Stimulated activated CD4-positive, alpha-beta T cell treated with anti-CD3 and anti-CD28 coated beads, Interleukin-4, amount 100 ng/mL, for 24 hours (primary cell): ENCODE results near the gene TULP3.
"Not testable (repeated sequence)": the region's sequence is repeated elsewhere in the genome, so short reads cannot be mapped to it uniquely, and the experiment has no call there.

Source experiments
- DNase-seq: peaks from one replicate; pipeline ENCODE4 v3.0.0-alpha.2; 2020

TULP3 gene

DNA sequence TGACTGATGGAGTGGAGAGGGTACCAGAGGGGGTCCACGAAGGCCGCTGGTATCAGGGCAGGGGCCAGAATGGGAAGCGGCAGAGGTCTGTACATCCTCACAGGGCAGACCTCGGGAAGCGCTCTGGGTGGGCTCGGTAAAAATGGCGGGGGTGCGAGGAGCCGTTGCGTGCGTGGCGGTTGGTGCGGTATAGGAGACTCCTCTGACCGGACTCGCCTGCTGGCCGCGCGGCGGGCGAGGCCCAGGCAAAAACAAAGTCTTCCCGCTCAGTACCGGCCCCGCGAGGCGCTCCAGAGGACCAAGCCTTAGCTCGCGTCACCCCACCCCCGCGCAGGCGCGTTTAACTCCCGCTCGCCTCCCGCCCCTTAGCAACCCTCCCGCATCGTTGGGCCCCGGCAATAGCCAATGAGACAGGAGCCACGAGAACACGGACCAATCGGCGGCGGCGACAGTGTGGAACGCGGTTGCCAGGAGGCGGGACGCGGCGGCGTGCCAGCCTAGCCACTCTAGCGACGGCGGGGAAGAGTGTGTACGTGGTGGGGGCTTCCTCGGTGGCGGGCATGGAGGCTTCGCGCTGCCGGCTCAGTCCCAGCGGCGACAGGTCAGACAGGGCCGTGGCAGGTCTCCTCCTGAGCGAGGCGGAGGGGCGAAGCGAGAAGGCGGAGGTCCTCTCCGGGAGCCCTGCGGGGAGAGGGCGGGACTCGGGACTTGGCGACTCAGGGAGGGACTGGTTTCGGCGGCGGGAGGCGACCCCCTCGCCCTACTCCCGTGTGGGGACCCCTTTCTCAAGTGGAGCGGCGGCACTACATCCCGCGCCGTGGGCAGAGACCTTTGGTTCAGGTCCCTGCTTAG lies at the start of gene TULP3:
TSS of gene TULP3 (plus strand) at position 504 of the 852 bp plus-strand sequence. CDS start at position 561, 57 bp downstream.
- DNase-seq = peak; percentile 99

DNA sequence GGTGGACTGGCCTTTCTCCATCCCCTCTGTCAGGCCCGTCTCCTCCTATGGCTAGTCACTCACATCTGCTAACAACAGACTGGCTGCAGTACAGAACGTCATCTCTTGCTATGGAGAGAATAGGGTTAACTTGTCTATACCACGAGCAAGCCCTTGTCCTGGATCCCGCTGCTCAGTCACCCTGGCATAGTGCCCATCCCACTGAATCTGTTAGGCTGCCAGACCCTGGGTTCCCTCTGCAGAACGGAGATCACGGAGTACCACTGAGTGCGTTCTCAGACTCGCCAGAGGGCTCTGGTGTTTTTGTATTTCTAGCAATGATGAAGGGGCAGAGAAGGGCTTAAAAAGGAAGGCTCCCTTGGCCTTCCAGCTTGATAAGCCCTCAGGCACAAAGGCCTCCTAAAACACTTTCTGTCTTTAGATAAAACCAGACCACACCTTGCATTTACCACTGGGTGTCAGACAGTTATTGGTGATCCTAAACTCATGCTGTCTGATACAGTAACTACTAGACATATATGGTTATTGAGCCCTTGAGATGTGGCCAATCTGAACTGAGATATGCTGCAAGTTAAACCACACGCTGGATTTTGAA lies 49.5 kb upstream of the TULP3 start:
- no peak for DNase-seq

DNA sequence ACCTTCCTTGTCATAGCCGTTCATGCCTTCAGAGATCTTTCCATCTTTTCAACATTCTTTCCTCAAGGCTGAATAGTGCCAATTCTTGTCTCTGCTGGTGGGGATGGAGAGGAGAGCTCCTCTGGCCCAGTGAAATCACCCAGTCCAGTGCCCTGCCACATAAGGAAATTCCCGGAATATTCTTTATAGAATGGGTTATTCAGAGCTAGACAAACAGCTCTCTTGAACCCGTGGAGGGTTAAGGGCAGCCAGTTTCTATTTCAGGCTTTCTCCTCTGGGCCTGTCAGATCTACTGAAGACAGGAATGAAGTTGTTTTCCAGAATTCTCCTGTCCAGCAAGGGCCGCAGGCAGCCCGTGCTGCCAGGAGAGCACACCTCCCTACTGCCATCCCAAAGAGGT lies 47.7 kb upstream of the TULP3 start:
- no peak for DNase-seq

DNA sequence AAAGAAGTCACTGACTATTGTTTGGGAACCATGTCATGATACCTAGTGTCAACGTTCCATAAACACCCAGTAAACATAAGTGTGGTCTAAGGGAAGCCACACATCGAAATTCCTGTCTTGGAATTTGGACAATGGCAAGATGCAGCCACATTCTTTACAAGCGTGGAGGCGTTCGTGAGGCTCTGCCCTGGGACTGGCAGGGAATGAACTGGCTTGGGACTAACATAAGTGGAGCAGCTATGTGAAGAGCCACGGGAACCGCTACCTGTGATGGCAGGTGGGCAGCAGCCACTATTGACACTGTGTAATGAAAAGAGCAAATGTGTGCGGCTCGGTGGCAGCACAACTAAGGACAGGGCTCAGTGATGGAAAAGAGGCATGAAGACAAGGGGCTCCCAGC lies 45.9 kb upstream of the TULP3 start:
- no peak for DNase-seq

DNA sequence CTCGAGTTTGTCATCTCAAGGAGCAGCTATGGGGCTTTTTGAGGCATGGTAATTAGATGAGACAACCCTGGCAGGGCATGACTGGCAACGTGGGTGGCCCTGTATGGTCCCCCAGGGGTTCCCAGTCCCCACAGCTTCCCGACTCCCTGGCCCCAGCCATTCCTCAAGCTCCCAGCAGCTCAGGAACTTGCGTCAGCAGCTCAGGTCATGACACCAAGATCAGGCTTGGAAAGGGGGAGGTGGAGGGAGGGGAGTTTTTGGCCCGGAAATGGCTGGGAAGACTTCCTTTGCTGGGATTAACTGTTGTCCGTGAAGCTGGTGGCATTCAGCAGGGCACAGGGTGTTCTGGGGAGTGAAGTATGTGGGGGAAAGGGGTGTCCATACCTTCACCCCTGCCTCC lies 45.4 kb upstream of the TULP3 start:
- no peak for DNase-seq

DNA sequence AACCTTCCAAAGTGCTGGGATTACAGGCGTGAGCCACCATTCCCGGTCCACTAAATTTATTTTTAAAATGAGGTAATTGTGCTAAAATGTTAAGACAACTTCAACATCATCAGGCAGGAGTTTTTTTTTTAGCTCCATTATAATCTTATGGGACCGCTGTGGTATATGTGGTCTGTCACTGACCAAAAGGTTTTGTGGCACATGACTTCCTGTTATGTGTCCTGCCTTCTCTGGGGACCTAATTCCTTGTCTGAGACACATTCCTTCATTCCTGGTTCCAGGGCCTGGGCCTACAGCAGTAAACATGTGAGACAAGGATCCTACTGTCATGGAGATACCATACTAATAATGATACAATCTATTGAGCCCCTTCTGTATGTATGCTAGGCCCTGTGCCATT lies 38.8 kb upstream of the TULP3 start:
- DNase-seq = no peak

DNA sequence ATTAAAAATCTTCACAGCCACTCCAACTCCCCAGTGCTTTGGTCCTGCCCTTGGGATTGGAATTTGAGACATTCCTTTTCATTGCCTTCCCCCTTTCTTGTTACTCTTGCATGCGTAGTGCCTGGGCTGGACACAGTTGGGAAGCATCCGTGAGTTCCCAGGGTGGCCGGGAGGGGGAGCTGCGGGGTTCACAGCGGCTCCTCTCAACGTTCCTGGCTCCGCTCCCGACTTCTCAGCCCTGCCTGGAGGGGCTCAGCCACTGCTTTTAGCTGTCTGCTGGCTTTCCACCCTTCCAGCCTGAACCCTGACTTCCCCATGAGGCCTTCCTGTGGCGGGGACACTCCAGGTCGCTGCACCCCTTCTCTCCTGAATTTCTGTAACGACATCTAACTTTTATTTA lies 37.1 kb upstream of the TULP3 start:
- peak; percentile 53 for DNase-seq

DNA sequence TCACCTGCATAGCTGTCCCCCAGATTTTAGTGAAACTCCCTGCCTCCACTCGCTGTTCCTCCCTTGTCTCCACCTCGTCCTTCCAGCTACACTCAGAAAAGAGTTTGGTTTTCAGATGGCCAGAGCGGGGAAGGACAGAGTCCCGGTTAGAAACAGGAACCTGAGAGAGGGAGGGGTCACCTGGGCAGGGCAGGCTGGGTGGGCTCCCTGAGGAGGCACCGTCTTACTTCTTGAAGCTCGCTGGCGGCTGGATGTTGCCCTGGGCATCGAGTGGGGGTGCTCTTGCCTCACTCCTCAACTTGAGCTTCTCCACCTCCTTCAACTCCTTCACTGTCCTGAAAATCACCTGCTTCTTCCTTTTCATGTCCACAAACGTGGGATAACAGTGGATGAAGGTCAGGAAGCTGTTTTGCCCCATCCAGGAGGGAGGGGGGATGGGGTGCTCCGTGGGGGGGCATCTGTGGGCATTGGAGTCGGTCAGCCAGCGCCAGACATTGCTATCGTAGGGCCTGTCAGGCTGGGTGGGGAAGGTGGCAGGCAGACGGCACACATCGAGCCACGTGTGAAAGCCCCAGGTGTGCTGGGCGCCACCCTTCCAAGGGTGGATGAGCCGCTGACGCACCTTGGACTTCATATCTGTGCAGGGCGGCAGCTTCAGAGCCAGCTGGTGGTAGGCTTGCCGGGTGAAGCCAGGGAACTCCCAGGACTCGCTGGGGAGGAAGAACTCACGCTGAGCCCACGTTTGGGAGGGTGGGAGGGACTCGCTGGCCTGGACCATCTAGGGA lies 35.8 kb upstream of the TULP3 start:
- no peak for DNase-seq

GRCh38 chr12:2855546-2855945 lies 35.1 kb upstream of the TULP3 start:
- no peak for DNase-seq

DNA sequence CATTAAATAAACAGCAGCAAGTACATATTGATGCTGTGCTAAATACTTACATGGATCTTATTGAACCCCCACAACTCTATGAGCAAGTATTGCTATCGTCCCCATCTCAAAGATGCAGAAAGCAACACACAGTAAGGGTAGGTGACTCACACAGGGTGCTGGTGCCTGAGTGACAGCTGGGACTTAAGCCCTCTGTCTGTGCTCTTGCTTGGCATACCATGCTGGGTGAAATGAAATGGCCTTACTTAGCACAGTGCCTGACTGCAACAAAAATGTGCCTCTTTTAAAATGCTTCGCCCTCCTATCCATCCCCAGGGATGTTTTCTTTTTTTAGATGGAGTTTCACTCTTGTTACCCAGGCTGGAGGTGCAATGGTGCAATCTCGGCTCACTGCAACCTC lies 34.6 kb upstream of the TULP3 start:
- no peak for DNase-seq

- no peak for DNase-seq
Measured at GRCh38 chr12:2857021-2857431, 33.7 kb upstream of the TULP3 start, which contains the start of gene TEX52. TSS of gene TEX52 (minus strand) at chr12:2857039. CDS start at chr12:2857026, 13 bp downstream.

GRCh38 chr12:2857576-2857975 lies 33.1 kb upstream of the TULP3 start:
- DNase-seq = no peak

DNA sequence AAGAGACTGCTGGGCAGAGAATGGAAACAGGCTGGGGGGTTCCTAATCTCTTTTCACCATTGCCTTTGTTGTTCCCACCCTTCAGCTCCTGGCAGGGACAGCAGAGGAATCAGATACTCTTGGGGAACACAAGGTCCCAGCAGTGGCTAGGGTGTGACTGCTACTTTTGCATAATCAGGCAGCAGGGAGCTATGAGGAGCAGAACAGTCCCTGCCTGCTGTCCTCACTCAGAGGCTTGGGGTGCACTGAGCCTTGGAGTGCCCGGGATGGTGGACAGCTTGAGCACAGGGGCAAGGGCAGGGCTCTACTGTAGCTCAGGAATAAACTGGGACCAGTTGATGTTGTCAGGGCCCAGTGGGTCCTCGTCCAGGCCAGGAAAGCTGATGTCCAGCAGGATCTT lies 32.4 kb upstream of the TULP3 start:
- no peak for DNase-seq

- DNase-seq = no peak
Measured at GRCh38 chr12:2858944-2859421, 31.7 kb upstream of the TULP3 start.

DNA sequence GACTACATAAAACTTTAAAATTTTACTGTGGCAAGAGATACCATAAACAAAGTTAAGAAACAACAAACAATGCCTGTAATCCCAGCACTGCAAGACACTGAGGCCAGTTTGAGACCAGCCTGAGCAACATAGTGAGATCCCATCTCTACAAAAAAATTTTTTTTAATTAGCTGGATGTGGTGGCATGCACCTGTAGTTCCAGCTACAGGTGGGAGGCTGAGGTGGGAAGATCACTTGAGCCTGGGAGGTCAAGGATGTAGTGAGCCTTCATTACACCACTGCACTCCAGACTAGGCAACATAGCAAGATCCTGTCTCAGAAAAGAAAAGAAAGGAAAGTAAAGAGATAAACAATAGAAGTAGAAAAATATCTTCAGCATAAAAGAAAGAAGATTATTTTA lies 30.5 kb upstream of the TULP3 start:
- DNase-seq = no peak

GRCh38 chr12:2862876-2863275 lies 27.8 kb upstream of the TULP3 start:
- DNase-seq = no peak

DNA sequence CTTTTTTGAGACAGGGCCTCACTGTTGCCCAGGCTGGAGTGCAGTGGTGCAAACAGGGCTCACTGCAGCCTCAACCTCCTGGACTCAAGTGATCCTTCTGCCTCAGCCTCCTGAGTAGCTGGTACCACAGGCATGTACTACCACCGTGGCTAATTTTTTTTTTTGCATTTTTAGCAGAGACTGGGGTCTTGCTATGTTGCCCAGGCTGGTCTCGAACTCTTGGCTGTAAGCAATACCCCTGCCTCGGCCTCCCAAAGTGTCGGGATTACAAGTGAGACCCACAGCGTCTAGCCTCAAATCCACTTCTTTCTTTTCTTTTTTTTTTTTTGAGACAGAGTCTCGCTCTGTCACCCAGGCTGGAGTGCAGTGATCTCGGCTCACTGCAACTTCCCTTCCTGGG lies 27.3 kb upstream of the TULP3 start:
- not testable (repeated sequence) for DNase-seq

DNA sequence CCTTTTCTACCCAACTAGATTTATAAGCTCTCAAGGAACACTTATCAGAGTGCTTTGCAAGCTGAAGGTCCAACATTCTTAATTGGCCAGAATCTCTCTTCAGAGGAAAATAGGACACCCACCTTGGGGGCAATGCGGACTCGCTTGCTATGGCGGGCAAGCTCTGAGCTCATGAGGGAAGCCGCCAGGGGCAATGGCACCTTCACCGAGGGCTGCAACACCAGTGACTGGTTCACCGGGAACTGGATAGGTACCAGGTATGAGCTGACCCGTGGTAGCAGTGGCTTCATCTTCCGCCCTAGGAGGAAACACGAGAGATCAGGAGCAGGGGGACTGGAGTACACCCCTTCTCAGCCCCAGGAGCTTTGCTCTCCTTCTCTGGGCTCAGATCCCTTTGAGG lies 26.5 kb upstream of the TULP3 start:
- DNase-seq = no peak

DNA sequence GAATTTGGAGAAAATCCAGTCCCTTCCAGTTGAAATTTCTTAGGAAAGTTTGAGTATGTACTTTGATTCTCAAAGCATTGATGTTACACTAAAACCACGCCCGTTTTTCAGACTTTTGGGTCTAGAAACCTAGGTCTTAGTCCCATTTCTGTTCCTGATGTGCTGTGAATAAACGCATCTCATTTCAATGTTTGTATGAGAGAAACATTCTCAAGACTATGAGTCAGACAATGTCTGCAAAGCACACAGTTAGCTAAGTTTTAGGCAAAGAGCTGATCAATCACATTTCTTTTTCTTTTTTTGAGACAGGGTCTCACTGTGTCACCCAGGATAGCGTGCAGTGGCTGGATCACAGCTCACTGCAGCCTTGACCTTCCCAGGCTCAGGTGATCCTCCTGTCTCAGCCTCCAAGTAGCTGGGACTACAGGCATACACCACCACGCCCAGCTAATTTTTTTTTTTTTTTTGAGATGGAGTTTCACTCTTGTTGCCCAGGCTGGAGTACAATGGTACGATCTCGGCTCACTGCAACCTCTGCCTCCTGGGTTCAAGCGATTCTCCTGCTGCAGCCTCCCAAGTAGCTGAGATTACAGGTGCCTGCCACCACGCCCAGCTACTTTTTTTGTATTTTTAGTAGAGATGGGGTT lies 21.6 kb upstream of the TULP3 start:
- not testable (repeated sequence) for DNase-seq

GRCh38 chr12:2876431-2877046 lies 14.2 kb upstream of the TULP3 start:
- peak; percentile 16 for DNase-seq

- DNase-seq = peak; percentile 89
Measured at GRCh38 chr12:2877047-2877952, 13.4 kb upstream of the TULP3 start, which contains the start of the genes FOXM1 and RHNO1. TSS of gene FOXM1 (minus strand) at chr12:2877174. CDS start at chr12:2874478, 2,696 bp downstream. TSS of gene RHNO1 (plus strand) at chr12:2877223. CDS start at chr12:2885367, 8,144 bp downstream.
